GM12891 (cell line): ENCODE measurements around the gene CCRL2.

Experiments used
- DNase-seq: peaks from one replicate; pipeline ENCODE4 v3.0.0; 2011; ENCODE audit warnings: low spot score; ENCODE audit not compliant: insufficient read length
- FAIRE-seq: peaks from 2 replicates; lab custom pipeline; 2011; peaks lifted over from hg19 to GRCh38; lab: Jason Lieb, UNC
- PAX5 ChIP-seq: IDR thresholded peaks from 2 replicates; pipeline ENCODE4 v1.6.1; 2011; ENCODE audit warnings: low read length, moderate library complexity, mild to moderate bottlenecking; ENCODE audit not compliant: insufficient read depth, severe bottlenecking
- POLR2A ChIP-seq: IDR thresholded peaks from 2 replicates; pipeline ENCODE4 v1.6.1; 2011; ENCODE audit warnings: low read depth, low read length, control low read depth
- POLR2AphosphoS5 ChIP-seq: IDR thresholded peaks from 2 replicates; pipeline ENCODE4 v1.6.1; 2011; ENCODE audit warnings: low read depth, low read length, control low read depth
- POU2F2 ChIP-seq: IDR thresholded peaks from 2 replicates; pipeline ENCODE4 v1.6.1; 2011; ENCODE audit warnings: low read depth, mild to moderate bottlenecking, control low read depth, low read length, moderate library complexity
- SPI1 ChIP-seq: IDR thresholded peaks from 2 replicates; pipeline ENCODE4 v1.6.1; 2011; ENCODE audit warnings: low read depth, low read length, control low read depth
- TAF1 ChIP-seq: IDR thresholded peaks from 2 replicates; pipeline ENCODE4 v1.6.1; 2011; ENCODE audit warnings: low read depth, low read length, control low read depth

CCRL2 gene

DNA sequence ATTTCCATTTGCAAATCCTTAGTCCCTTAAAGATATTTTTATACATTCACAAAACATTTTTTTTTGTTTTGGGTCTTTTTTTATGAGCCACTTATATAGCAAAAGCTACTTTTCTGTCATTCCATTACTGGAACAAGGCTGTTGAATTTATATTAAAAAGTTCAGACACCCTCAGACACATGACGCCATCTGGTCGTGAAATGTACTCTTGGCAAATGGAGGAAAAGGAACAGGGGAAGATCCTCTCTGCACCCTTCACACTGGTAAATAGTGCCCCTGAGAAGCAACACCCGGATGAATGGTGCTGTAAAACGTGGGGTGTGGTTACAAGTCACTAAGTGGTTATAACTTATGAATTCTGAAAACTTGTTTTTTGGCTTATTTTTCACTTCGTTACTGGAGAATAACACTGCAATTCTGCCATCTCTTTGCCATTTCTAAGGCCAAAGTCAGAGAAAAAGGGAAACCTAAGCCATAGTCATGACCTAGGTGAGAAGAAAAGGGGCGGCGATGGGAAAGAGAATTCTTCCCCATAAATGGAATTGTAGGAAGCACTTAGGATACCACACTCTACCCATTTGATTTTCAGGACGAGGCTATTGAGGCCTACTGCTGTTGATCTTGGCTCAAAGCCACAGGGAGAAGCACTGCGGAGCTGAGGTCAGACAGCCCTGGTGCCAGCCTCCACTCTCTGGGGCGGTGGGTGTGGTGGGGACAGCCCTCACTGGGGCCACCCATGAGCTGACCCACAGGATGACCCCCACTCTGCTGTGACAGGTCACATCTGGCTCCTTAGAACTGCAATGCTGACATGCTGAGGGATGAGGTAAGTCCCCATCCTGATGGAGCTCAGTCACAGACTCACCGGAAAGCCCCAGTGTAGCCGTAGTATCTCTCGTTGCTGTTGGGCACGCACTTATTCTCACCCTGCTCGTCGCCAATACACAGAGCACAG is 35.8 kb downstream of the CCRL2 start:
- FAIRE-seq: no peak
- no peak for TF ChIP-seq POLR2A
- no peak for TF ChIP-seq PAX5
- no peak for TF ChIP-seq SPI1
- TF ChIP-seq TAF1: no peak
- TF ChIP-seq POU2F2: no peak
- no peak for TF ChIP-seq POLR2AphosphoS5
- no peak for DNase-seq

DNA sequence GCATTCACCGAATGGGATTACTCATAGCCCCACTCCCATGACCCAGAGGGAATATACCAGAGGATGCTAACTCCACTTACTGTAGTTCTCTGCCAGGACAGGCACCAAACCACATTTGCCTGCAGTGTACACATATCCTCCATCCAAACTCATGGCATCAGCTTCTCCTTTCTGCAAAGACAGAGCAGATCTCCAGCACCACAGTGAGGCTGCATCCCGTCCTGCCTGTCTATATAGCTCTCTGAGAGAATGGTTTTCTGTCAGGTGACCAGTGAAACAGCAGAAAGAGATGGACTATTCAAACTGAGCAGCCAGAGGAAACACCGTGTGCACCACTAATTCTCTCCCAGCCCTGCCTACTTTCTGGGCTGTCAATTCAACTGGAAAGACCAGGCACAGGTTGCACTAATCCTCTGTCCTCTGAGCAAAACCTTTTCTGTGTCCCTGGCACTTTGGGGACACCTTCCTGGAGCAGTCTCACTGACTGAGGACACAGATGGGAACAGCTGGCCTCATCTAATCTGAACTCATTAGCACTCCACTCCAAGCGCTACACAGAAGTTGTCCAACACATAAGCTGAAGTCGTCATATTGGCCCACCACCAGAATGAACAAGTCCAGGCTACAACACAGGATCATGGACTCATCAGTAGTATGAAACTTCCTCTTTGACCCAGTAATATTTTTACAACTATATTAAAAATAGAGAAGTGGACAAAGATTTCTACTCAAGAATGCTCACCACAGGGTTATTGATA is 40.3 kb downstream of the CCRL2 start:
- DNase-seq (no peak), FAIRE-seq (no peak)
- TF ChIP-seq TAF1 (no peak), POLR2A (no peak), PAX5 (no peak), SPI1 (no peak), POLR2AphosphoS5 (no peak), POU2F2 (no peak)

DNA sequence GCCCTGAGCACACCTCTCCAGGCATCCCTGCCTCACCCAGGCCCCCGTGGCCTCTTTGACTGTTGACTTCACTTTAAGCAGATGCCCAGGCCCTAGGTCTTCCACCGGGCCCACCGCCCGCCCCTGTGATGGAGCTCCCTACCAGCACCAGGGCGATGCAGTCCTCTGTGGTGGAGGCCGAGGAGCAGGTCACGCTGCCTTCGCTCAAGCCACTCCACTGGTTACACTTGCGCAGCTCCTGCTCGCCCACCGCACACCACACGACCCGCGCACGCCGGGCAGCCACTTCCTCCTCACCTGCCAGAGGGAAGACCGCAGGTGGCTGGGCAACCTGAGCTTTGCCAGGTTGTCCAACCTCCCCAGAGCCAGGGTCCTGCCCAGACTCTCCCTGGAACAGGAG is 41.7 kb downstream of the CCRL2 start:
- no peak for DNase-seq
- no peak for FAIRE-seq
- TF ChIP-seq POLR2A (no peak), TAF1 (no peak), SPI1 (no peak), POU2F2 (no peak), POLR2AphosphoS5 (no peak), PAX5 (no peak)

DNA sequence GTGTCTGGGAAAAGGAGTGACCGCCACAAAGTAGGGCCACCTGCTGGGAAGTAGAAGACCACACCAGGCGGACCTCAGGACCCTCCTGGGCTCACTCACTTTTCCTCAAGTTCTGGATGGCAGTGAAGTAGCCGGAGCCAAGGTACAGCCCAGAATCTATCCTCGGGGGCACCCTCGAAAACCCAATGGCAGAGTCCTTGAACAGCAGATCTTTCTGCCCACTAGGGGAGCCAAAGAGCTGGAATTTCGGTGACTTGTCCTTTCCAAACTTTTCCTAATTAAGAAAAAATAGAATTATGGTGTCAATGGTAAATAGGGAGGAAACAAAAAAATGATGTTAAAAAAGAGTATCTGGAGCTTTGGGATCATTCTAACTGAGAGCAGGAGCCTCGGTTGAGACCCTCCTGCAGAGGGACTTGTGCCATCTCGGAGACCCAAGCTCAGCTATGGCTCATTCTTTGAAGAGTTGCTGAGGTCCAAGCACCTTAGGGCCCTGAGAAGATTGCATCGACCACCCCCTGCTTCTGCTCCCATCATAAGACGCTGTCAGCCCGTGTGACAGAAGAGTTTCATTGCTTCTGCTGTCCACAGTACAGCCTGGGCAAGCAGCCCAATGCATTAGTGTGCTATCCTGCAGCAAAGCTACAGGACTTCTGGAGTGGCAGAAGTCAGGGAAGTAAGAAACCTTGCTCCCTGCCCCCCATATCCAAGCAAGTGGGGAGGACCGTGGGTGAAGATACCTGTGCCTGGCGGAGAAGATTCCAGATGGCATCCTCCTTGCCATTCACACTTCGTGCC is 42.9 kb downstream of the CCRL2 start:
- no peak for TF ChIP-seq POU2F2
- TF ChIP-seq POLR2A: no peak
- TF ChIP-seq PAX5: no peak
- TF ChIP-seq POLR2AphosphoS5: no peak
- no peak for TF ChIP-seq TAF1
- TF ChIP-seq SPI1: no peak
- no peak for FAIRE-seq
- peak; percentile 40 for DNase-seq

DNA sequence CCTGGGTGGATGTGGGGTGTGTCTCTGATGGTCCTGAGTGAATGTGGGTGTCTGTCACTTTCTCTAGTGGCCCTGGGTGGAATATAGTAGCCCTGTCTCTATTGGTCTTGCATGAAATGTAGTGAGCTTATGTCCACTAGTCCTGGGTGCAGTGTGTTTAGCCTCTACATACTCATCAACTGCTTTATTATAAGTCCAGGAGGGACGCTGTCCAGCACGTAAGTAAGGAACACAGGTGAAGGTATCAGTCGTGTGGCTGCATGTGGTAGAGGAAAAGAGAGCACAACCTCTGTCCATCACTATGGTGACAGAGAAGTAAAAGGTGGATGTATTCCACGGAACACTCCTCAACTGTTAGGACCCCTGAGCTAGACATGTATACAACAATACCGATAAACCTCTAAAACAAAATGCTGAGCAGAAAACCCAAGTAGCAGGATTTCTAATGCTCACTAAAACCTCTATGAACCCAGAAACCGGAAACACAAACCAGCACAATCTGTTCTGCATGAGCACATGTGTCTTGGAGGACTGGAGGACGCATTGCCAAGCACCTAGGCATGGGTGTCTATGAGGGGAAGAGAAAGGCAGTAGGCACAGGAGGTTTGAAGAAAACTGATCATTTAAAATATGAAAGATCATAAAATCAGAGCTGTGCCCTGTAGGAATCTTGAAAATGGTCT is 46.6 kb downstream of the CCRL2 start:
- DNase-seq: no peak
- TF ChIP-seq TAF1: no peak
- TF ChIP-seq SPI1: no peak
- no peak for TF ChIP-seq PAX5
- TF ChIP-seq POLR2A: no peak
- TF ChIP-seq POU2F2: no peak
- no peak for TF ChIP-seq POLR2AphosphoS5
- peak; percentile 26 for FAIRE-seq

GRCh38 chr3:46454209-46454595 is 47.1 kb downstream of the CCRL2 start:
- FAIRE-seq: no peak
- no peak for TF ChIP-seq POLR2AphosphoS5
- no peak for TF ChIP-seq PAX5
- no peak for TF ChIP-seq POU2F2
- no peak for TF ChIP-seq POLR2A
- TF ChIP-seq TAF1: no peak
- TF ChIP-seq SPI1: no peak
- DNase-seq: no peak

DNA sequence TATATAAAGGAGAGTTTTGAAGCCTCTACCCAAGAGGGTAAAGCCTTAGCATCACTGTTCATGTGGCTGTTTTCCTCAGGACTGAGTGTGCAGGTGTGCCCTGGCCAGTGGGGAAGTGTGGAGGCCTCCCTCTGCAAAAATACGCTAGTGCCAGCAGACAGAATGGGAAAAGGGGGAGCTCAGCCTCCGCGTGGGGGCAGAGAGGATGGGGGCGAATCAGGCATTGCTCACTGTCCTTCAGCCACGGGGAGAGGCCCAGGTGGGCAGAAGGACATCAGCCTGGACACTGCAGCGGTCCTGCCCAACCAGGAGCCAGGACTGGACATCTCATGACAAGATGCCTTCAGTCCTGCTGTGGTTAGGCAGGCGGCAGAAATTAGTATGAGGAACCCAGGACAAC is 47.5 kb downstream of the CCRL2 start:
- FAIRE-seq (no peak), DNase-seq (no peak)
- TF ChIP-seq POLR2AphosphoS5 (no peak), POLR2A (no peak), POU2F2 (no peak), TAF1 (no peak), SPI1 (no peak)
